ENCODE data around the gene SERPINI1.
A peak's percentile ranks its signal among the peaks of the same experiment; 100 is the strongest.

The SERPINI1 gene

GRCh38 chr3:167735233-167736138, at the start of gene SERPINI1:
TSS of gene SERPINI1 (plus strand) at chr3:167735721. CDS start at chr3:167789129, 53,408 bp downstream.
- DNase-seq (ENCODE audit: low read depth): peak; percentile 94
- TF ChIP-seq CTCF (conservative IDR thresholded peaks at IDR 0.05; ENCODE audit: low read depth, low read length): no peak
- H3K4me3 ChIP-seq (ENCODE audit: low read depth, low read length): peak within 1 kb of the TSS; percentile 98

- no peak overlapping the region for H3K4me3 ChIP-seq (ENCODE audit: low read depth, low read length)
- DNase-seq (ENCODE audit: low read depth): no peak
- TF ChIP-seq CTCF (conservative IDR thresholded peaks at IDR 0.05; ENCODE audit: low read depth, low read length): no peak
Observed at GRCh38 chr3:167691366-167691765, 44.2 kb upstream of the SERPINI1 start.

- no peak overlapping the region for H3K4me3 ChIP-seq (ENCODE audit: low read depth, low read length)
- DNase-seq (ENCODE audit: low read depth): no peak
- no peak for TF ChIP-seq CTCF (conservative IDR thresholded peaks at IDR 0.05; ENCODE audit: low read depth, low read length)
Observed at GRCh38 chr3:167694121-167694520, 41.4 kb upstream of the SERPINI1 start.

GRCh38 chr3:167700046-167700445, 35.5 kb upstream of the SERPINI1 start:
- no peak for DNase-seq (ENCODE audit: low read depth)
- H3K4me3 ChIP-seq (ENCODE audit: low read depth, low read length): no peak overlapping the region
- no peak for TF ChIP-seq CTCF (conservative IDR thresholded peaks at IDR 0.05; ENCODE audit: low read depth, low read length)

- no peak overlapping the region for H3K4me3 ChIP-seq (ENCODE audit: low read depth, low read length)
- no peak for DNase-seq (ENCODE audit: low read depth)
- no peak for TF ChIP-seq CTCF (conservative IDR thresholded peaks at IDR 0.05; ENCODE audit: low read depth, low read length)
Observed at GRCh38 chr3:167700926-167701325, 34.6 kb upstream of the SERPINI1 start.

GRCh38 chr3:167705840-167706239, 29.7 kb upstream of the SERPINI1 start:
- peak; percentile 80 for DNase-seq (ENCODE audit: low read depth)
- no peak overlapping the region for H3K4me3 ChIP-seq (ENCODE audit: low read depth, low read length)
- no peak for TF ChIP-seq CTCF (conservative IDR thresholded peaks at IDR 0.05; ENCODE audit: low read depth, low read length)

- no peak for DNase-seq (ENCODE audit: low read depth)
- no peak overlapping the region for H3K4me3 ChIP-seq (ENCODE audit: low read depth, low read length)
- TF ChIP-seq CTCF (conservative IDR thresholded peaks at IDR 0.05; ENCODE audit: low read depth, low read length): no peak
Observed at GRCh38 chr3:167709690-167710089, 25.8 kb upstream of the SERPINI1 start.

Data from choroid plexus epithelial cell (primary cell).